Measurements from ENCODE around the gene KCNMA1.

DNA sequence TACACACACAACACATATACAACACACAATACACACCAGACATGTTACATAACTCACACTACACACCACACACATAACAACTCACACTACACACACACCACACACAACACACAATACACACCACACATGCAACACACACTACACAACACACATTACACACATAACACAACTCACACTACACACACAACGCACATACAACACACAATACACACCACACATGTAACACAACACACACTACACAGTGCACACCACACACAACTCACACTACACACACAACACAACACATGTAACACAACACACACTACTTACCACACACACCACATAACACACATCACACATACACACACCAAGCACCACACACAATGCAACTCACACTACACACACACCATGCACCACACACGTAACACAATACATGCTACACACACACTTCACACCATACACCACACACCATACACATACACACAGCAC lies 166.5 kb downstream of the KCNMA1 start:
- TF ChIP-seq, protein P1, sequence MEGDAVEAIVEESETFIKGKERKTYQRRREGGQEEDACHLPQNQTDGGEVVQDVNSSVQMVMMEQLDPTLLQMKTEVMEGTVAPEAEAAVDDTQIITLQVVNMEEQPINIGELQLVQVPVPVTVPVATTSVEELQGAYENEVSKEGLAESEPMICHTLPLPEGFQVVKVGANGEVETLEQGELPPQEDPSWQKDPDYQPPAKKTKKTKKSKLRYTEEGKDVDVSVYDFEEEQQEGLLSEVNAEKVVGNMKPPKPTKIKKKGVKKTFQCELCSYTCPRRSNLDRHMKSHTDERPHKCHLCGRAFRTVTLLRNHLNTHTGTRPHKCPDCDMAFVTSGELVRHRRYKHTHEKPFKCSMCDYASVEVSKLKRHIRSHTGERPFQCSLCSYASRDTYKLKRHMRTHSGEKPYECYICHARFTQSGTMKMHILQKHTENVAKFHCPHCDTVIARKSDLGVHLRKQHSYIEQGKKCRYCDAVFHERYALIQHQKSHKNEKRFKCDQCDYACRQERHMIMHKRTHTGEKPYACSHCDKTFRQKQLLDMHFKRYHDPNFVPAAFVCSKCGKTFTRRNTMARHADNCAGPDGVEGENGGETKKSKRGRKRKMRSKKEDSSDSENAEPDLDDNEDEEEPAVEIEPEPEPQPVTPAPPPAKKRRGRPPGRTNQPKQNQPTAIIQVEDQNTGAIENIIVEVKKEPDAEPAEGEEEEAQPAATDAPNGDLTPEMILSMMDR (IDR thresholded peaks at IDR 0.05), result no peak
- no peak for TF ChIP-seq EZH2 (IDR thresholded peaks at IDR 0.05; ENCODE audit: borderline replicate concordance, insufficient read depth, low read depth, low read length, poor library complexity, severe bottlenecking)

All from B cell (primary cell).